NCI-H2107 (cell line): Measurements from ENCODE around the gene SP9.

ENCODE experiments used
- DNase-seq: peaks from one replicate; lab custom pipeline; 2025; lab: John Stamatoyannopoulos, UW

The SP9 gene

DNA sequence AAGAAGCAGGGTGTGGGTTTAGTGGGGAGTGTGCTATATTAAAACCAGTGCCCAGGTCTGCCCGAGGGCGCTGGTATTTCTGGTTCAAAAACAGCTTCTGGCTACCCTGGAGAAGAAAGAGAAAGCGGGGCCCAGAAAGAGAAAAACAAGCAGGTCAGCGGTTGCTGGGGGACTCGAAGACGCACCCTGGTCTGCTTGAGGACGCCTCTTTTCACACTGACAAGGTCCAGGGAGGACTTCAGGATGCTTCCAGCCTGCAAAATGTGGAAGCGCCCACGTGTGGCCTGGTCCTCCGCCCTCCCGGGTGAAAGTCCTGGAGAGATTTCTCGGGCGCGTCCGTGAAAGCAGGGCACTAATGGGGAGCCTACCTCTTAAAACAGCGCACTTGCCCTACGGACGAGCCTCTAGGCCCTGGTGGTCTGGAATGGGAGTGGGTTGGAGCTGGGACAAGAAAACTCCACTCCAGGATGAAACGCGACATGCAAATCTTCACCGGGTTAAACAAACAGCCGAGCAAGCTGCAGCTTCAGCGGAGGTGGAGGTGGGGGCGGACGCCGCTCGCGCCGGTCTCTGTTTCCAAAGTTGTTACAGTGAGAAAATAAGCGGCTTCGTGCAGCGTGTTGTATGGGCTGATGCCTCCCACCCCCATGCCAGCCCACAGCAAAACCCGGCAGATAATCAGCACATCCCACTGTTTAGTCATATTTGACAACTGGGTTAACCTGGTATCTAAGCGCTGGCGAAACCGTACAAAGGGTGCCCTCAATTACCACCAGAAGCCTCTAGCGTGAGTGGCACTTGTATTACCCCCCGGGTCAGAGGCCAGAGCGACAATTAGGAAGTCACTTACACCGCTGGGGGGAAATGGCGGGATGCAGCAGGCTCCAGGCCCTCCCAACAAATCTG lies 1.1 kb upstream of the SP9 start:
- no peak for DNase-seq

DNA sequence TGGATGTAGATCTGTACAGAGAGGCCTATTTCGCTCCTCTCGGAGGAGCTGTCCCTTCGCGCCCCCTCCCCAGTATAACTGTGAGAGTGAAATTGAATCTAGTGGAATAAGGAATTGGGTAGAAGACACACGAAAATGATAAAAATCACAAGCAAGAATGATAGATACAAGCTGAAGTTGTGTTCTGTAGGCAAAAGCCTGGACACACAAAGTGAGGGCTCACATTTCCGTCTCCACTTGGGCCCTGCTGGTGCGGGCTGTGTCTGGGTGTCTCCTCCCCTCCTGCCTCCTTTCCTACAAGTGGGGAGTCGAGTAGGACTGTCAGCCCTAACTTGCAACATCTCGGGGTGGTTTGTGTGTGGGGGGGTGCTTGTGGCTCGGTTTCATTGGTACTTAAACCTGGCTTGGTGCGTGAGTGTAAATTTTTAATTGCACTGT lies 457 bp upstream of the SP9 start:
- DNase-seq = no peak

DNA sequence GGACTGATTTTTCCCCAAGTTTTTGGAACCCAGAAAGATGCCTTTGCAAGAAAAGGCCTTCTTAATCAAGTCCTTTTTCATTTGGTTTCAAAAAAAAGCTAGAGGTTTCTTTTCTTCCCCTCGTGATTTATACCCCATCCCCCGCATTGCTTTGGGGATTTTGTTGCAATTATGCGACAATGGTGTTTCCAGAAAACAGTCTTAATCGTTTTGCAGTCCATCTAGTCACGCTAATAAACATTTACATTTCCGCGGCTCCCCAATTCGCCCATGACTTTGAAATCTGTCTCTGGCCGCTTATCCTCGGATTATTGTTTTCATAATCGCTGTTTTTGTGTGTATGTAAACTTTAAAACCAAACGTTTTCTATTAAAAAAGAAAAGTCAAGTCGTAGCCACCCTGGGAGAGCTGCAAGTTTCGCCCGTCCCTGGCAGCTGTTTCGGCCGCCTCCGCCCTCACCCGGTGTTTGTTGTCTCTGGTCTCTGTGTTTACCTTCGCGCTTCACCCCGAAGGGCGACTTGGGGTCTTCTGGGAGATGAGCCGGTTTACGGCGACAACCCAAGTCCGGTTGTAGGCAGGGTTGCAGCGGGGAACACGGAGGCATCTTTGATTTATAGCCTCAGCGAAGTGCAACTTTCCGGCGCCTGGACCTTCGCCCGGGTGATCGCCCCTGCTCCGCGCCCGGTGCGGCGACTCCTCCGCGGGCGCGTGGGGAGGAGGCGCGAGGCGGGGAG lies 667 bp downstream of the SP9 start:
- DNase-seq = no peak

DNA sequence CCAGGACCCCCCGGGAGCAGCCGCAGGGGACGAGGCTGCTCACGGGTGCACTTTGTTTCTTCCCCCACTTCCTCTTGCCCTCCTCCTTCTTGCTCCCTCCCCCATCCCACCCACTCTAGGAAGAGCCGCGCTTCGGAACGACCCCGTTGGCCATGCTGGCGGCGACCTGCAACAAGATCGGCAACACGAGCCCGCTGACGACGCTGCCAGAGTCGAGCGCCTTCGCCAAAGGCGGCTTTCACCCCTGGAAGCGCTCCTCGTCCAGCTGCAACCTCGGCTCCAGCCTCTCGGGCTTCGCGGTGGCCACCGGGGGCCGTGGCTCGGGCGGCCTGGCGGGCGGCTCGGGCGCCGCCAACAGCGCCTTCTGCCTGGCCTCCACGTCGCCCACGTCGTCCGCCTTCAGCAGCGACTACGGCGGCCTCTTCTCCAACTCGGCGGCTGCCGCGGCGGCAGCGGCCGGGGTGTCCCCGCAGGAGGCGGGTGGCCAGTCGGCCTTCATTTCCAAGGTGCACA lies 1.3 kb downstream of the SP9 start:
- no peak for DNase-seq

DNA sequence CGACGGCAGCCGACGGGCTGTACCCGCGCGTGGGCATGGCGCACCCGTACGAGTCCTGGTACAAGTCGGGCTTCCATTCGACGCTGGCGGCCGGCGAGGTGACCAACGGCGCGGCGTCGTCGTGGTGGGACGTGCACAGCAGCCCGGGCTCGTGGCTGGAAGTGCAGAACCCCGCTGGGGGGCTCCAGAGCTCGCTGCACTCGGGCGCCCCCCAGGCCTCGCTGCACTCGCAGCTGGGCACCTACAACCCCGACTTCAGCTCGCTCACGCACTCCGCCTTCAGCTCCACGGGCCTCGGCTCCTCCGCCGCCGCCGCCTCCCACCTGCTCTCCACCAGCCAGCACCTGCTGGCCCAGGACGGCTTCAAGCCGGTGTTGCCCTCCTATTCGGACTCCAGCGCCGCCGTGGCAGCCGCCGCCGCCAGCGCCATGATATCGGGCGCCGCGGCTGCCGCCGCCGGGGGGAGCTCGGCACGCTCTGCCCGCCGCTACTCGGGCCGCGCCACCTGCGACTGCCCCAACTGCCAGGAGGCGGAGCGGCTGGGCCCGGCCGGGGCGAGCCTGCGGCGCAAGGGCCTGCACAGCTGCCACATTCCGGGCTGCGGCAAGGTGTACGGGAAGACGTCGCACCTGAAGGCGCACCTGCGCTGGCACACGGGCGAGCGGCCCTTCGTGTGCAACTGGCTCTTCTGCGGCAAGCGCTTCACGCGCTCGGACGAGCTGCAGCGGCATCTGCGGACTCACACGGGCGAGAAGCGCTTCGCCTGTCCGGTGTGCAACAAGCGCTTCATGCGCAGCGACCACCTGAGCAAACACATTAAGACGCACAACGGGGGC lies 2.0 kb downstream of the SP9 start:
- DNase-seq = no peak

DNA sequence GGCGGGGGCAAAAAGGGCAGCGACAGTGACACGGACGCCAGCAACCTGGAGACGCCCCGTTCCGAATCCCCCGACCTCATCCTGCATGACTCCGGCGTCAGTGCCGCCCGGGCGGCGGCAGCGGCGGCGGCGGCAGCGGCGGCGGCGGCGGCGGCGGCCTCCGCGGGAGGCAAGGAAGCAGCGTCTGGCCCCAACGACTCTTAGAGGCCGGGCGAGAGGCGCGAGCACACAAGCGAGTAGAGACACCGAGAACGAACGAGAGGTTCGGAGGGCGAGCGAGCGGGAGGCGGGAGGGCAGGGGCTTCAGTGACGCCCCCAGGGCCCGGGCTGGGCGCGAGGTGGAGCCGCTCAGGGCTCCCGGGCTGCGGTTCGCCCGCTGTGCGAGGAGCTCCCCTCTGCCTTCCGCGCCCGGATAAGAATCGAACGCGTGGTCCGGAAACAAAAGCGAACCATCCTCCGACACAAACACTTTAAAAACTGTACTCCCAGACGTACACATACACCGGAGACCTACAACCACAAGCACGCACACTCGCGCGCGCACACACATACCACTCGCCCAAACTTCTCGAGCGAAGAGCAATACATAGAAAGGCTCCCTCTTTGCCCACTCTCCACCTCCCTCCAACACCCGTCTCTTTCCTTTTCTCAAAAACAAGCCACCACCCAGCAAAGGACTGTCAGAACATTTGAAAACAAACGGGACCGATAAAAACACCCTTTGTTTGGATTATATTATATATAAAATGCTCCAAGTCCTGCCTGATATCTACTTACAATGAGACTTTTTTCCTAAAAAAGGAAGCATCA lies 2.8 kb downstream of the SP9 start:
- no peak for DNase-seq

DNA sequence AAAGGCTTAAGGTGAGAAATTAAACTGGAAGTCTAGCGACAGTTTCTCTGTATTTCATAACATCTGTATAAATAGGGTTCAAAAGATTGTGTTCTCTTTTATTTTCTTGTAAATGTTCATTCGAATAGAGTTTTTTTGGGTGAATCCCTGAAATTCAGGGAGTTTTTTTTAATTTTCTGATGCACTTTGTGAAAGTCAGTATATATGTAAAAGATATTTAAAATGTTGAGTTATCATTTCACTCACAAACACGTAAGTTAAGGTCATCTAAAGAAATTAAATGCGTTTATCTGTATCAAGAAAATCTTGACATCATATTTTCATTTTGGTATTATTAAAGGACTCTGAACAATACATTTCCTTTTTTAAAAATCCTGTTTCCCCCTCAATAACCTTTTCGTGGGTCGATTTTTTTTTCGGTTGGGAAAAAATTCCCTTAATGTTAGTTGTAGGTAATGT lies 3.4 kb downstream of the SP9 start:
- DNase-seq = no peak

DNA sequence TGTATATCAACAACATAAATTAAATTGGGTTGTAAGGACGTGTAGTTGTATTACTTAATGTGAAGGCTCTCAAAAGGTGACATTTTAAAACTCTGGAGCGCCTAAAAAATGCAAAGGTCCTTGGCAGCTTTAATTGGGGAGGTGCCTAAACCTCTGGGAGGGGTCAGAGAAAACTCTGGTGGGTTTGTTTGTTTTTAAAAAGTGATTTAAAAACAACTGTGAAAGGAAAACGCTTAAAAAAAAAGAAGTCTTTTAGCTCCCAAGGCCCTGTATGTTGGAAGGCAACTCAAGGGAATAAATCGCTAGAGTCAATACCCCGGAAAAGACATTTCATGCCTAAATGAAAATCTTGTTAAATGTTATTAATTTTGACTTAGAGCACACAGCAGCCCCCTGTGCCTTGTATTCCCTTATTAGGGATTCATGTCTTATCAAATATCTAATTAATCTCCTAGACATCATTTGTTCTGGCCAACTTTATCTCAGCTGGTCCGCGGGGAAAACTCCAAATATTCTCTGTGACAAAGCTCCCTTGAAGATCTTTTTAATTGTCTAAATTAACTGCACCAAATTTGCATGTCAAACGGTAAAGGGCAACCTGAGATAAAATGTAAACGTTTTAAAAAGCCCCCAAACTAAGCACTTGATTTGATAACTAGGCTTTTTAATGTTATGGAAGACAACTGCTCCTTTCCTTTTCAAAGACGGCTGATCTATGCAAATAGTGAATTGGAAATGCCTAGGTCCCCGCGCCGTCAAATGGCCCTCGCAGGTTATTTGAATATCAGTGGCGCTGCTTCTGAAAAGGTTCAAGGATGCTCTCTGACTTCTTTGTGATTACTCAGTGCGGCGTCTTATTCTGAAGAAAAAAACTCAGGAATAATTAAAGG lies 4.2 kb downstream of the SP9 start:
- DNase-seq = no peak

DNA sequence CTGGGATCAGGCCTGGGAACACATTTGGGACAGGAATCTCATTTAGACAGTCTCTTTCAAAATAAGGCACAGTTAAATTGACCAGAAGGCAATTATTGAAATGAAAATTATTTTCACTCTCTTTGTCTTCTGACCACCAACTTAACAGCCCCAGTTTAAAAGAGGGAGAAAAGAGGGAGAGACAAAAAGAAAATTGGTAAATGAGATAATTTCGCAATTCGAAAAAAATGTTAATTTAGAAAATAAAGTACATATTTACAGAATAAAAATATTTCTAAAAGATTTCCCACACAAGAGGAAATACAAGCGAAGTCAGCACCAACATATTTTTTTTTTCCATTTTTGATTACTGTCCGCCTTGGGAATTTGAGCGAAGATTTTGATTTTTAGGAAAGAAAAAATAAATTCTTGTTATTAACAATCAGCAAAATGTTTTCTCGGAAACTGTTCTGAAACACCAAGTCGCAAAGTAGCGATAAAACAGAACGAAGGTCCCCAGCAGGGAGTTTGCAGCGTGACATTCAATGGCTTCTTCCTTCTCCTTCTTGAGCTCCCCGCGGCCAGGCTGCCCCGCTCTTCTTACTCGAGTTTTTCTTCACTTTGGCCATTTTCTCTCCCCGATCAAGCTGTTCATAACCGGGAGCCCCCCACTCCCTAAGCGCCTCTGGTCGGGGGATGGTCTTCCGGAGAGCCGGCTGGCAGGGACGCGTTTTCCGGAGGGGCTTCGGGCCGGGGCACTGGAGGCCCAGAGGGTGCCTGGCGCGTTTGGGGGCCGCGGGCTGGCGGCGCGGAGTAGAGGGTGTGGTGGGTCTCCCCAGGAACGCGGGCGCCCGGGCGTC lies 5.0 kb downstream of the SP9 start:
- no peak for DNase-seq

DNA sequence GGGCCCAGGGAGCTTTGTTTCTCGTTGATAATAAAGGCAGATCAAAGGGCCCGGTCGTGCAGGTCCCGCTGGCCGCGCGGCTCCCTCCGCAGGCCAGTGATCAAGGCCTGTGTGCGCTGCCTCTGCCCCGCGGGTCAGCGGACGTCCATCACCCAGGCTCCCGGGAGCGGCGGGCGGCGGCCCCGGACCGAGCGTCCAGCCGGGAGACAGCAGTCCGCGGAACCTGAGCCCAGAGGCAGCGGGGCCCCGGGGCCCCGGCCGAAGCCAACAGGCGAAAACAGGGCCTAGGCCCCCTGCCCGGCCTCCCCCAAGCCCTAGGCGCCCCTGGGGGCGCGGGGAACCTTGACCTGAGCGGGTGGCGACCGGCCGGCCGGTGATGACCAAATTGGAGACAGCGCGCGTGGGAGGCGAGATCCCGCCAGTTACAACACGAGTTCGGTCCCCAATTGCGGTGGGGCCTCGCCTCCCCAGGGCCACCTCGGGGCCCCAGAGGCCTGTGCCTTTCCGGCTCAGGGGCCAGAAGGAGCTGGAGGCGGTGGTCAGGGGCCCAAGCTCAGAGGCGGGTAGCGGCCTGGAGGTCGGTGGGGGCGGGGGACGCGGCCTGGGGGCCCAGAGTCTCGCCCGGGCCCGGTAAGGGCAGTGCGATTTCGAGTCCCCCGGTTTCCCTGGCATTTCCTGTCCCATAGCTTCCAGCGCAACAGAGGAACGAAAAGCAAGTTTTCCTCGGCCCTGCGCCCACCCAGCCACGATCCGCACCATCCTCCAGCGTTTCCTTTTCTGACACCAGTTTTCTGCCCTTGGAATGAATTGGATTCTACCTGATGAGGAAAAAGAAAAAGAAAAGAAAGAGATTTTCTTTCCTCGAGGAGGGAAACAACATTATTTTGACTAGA lies 5.9 kb downstream of the SP9 start:
- no peak for DNase-seq

DNA sequence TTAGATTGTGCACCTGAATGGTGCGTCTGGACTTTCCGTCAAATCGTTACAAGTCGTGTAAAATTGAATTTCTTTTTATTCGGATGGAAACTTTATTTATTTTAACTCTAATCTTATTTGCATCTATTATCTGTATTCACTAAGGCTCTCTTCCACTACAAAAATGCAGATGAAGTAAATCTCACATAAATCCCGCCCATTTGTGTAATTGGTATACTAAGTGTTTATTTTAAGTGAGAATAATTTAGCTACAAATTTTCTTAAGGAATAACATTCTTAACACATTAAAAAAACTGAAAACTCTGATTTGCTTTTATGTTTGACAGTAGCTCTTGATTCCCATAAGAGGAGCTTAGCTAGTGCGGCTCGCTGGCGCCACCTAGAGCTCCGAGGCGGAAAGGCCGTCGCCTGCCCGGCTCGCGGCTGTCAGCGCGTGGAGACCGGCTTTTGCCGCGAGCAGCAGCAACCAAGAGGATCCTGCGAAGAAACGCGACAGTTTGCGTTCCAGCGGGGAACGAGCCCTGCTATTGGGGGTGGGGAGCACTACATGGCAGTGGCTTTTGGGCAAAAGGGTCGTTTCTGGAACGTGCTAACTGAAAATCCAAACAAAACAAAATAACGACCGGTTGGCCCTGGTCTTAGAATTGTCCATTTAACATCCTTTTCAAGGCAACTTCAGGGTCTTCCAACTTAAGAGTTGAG lies 6.7 kb downstream of the SP9 start:
- DNase-seq = peak; percentile 22

DNA sequence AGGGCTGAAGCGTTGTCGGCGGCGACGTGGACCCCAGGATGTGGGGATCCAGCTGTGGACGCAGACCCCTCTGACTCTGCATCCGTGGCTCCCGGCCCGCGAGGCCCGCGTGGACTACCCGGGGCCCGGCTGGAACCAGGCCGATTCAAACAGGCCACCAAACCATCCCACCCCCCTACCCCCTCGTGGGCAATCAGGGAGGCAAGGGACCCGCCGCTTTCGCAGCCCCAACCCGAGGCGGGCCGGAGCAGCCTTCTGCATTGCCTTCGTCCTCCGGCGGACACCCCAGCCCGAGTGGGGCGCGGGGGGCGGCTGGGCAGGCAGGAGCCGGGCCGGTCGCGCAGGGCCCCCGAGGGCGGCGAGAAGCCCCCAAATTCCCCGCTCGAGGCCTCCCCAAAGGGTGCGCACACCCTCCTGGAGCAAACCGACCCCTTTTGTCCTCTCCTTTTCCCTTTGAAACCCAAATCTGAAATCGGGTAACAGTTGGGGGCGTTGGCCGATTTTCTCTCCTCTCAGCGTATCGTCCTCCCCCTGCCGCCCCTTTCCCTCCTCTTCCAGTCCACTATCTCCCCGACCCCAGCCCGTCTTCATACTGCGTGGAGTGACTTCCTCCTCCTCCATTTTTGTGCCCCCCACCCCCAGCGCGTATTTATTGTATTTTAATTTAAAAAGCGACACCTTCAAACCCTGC lies 7.4 kb downstream of the SP9 start:
- no peak for DNase-seq

DNA sequence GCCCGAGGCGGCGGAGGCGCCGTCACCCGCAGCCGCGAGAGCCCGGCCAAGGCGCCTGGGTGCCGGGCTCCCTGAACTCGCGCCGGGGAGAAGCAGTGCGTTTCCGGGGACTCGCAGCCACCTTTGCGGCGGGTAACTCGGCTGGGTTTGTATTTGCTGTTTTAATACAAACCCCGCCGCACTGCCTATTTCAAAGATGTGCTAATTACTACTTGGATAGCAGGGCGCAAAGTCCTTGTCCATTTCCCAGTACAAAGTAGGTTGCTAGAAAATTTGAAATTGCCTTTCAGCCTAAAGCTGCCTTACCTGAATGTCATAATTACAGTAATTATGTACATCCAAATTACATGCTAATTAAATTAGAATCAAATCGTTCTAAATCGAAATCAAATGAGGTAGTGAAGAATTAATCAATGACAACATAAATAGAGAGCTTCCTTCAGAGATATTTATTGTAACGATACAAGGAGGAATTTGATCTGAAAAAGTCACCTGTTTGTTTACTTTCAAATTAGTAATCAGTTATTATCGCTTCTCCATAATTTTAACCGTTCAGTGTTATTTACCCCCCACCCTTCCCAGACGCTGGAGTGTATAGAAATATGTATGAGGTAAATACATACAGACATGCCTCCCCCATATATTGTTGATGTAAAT lies 8.1 kb downstream of the SP9 start:
- DNase-seq = peak; percentile 28

DNA sequence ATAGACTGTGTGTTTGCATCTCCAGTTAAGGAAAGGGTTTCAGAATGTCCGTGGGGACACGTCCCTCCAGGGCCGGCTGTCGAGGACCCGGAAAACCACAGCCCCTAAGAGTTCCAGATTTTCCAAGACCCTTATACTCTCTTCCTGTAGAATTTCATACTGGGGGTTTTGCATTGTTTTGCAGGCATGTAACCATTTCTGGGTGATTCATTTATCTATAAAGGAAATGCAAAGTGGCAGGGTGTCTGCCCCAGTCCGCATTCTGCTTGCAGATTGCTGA lies 8.5 kb downstream of the SP9 start:
- no peak for DNase-seq

DNA sequence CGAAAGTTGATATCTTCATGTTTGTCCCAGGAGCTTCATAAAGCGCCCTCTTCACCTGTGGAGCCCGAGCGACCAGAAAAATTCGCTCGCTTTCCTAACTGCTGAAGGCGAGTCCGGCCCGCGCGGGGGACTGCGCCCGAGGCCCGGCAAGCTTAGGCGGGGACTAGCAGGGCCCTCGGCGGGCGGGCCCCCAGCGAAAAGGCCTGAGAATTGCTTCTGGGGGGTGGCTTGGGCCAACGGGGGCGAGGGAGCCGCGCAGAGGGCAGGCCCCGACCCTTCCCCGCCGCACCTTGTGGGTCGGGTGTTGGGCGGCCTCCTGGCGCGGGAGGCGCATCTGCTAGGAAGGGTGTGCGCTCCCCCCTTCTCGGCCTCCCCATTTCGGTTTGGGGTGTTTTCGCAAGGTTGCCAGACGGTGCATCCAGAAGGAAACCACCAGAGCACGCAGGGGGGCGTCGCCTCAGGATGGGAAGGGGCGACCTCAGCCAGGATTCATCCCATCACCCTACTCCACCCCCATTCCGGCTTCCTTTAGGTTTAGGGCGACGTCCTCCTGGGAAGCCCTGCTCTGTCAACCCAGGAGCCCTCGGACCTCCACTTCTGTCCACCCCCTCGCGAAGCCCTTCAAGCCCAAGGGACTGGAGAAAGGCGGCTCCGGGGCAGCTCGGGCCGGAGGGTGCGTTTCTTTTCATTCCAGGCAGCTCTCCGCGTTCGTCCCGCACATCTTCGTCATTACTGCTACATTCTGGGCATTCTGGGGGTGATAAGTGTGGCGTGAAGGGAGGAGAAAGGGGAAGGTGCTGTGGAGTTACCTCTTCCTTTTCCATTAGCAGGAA lies 9.1 kb downstream of the SP9 start:
- DNase-seq = no peak
